ENCODE measurements around the gene ARID5B. TPM values are rescaled to one million over a fixed set of nuclear protein-coding genes. Genes with fewer than 3 reads are reported as not detected.

The ARID5B gene
- total RNA-seq, 1 donor from 2014 or later: 51.4 TPM

GRCh38 chr10:62021128-62021665, 119.7 kb downstream of the ARID5B start:
- H3K4me3 Mint-ChIP-seq: no peak overlapping the region
- H3K36me3 Mint-ChIP-seq: peaks cover 11% of the 10 kb centered on the region
- peaks cover 78% of the 10 kb centered on the region for H3K4me1 Mint-ChIP-seq
- peaks cover 11% of the 10 kb centered on the region for H3K9me3 Mint-ChIP-seq
- no peak overlapping the region for H3K27ac Mint-ChIP-seq
- no peaks in the 10 kb centered on the region for H3K27me3 Mint-ChIP-seq (ENCODE audit: low read depth)
- no peak for TF ChIP-seq CTCF (IDR thresholded peaks at IDR 0.05; ENCODE audit: unreplicated experiment)
- no peak for DNase-seq (ENCODE audit: low spot score in 2 of 2, unreplicated experiment in 2 of 2)

- H3K4me1 Mint-ChIP-seq: peaks cover 75% of the 10 kb centered on the region
- peaks cover 11% of the 10 kb centered on the region for H3K36me3 Mint-ChIP-seq
- peak overlapping the region; percentile 23 for H3K27ac Mint-ChIP-seq
- no peak for TF ChIP-seq CTCF (IDR thresholded peaks at IDR 0.05; ENCODE audit: unreplicated experiment)
- H3K4me3 Mint-ChIP-seq: no peak overlapping the region
- no peaks in the 10 kb centered on the region for H3K27me3 Mint-ChIP-seq (ENCODE audit: low read depth)
- H3K9me3 Mint-ChIP-seq: peaks cover 11% of the 10 kb centered on the region
- DNase-seq (ENCODE audit: low spot score in 2 of 2, unreplicated experiment in 2 of 2): no peak
These were observed 120.7 kb downstream of the ARID5B start for GRCh38 chr10:62021978-62022802.

- peaks cover 72% of the 10 kb centered on the region for H3K4me1 Mint-ChIP-seq
- H3K27ac Mint-ChIP-seq: peak overlapping the region; percentile 23
- TF ChIP-seq CTCF (IDR thresholded peaks at IDR 0.05; ENCODE audit: unreplicated experiment): no peak
- H3K4me3 Mint-ChIP-seq: no peak overlapping the region
- H3K9me3 Mint-ChIP-seq: peaks cover 11% of the 10 kb centered on the region
- no peak for DNase-seq (ENCODE audit: low spot score in 2 of 2, unreplicated experiment in 2 of 2)
- H3K27me3 Mint-ChIP-seq (ENCODE audit: low read depth): no peaks in the 10 kb centered on the region
- H3K36me3 Mint-ChIP-seq: peaks cover 11% of the 10 kb centered on the region
These were observed 121.3 kb downstream of the ARID5B start for GRCh38 chr10:62022830-62023229.

- DNase-seq (ENCODE audit: low spot score in 2 of 2, unreplicated experiment in 2 of 2): no peak
- H3K9me3 Mint-ChIP-seq: peaks cover 11% of the 10 kb centered on the region
- H3K4me3 Mint-ChIP-seq: no peak overlapping the region
- peaks cover 73% of the 10 kb centered on the region for H3K4me1 Mint-ChIP-seq
- H3K27ac Mint-ChIP-seq: no peak overlapping the region
- TF ChIP-seq CTCF (IDR thresholded peaks at IDR 0.05; ENCODE audit: unreplicated experiment): no peak
- H3K27me3 Mint-ChIP-seq (ENCODE audit: low read depth): no peaks in the 10 kb centered on the region
- H3K36me3 Mint-ChIP-seq: peaks cover 13% of the 10 kb centered on the region
These were observed 121.8 kb downstream of the ARID5B start for GRCh38 chr10:62023329-62023728.

- Mint-ChIP-seq H3K9me3 (peaks cover 11% of the 10 kb centered on the region), H3K4me3 (no peak overlapping the region), H3K36me3 (peaks cover 14% of the 10 kb centered on the region), H3K27ac (peak overlapping the region; percentile 66), H3K4me1 (peaks cover 66% of the 10 kb centered on the region), H3K27me3 (ENCODE audit: low read depth) (no peaks in the 10 kb centered on the region)
- TF ChIP-seq CTCF (IDR thresholded peaks at IDR 0.05; ENCODE audit: unreplicated experiment): no peak
- no peak for DNase-seq (ENCODE audit: low spot score in 2 of 2, unreplicated experiment in 2 of 2)
These were observed 122.7 kb downstream of the ARID5B start for GRCh38 chr10:62024026-62024701.
